Measurements from ENCODE around the gene LNX1.

LNX1 gene

GRCh38 chr4:53490965-53491622 lies 100.2 kb downstream of the LNX1 start:
- no peak for TF ChIP-seq JUND (IDR thresholded peaks at IDR 0.05; ENCODE audit: low read depth)
- peak; percentile 13 to 47 for DNase-seq (ENCODE audit: low read depth in 1 of 2, low spot score in 1 of 2)
- in situ Hi-C loops (cut with HindIII; ENCODE audit: low pct_unique_long_range_greater_than_20kb, low sequenced_read_pairs), result no loop called here

- DNase-seq (ENCODE audit: low read depth in 1 of 2, low spot score in 1 of 2), result no peak
- TF ChIP-seq JUND (IDR thresholded peaks at IDR 0.05; ENCODE audit: low read depth), result no peak
- in situ Hi-C loops (cut with HindIII; ENCODE audit: low pct_unique_long_range_greater_than_20kb, low sequenced_read_pairs), result no loop called here
Measured at GRCh38 chr4:53490161-53490956, 100.9 kb downstream of the LNX1 start.

DNA sequence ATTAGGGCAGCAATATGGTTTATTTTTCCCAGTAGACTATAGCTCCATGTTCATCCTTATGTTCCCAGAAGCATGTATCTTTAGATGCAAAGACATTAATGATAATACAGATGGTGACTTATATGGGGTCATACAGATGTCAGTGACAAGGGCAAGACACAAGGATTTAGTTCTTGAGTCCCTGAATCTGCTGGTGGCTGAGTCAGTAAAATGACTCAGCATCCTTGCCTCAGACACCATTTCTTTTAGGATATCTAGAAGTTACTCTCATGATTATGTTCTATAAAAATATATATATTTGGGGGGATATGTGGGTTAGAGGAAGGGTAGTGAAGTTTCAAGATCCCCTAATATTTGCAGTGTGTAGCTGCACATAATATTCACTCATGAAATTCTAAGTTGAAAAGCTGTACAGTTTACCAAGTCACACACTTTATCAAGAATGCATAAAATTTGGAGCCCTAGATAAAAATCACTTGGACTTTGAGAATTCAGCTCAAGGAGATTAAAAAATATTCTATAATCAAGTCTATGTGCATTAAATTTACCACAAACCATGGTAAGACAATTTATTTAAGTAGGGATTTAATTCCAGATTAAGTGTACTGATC lies 101.9 kb downstream of the LNX1 start:
- no peak for TF ChIP-seq JUND (IDR thresholded peaks at IDR 0.05; ENCODE audit: low read depth)
- DNase-seq (ENCODE audit: low read depth in 1 of 2, low spot score in 1 of 2), result no peak
- in situ Hi-C loops (cut with HindIII; ENCODE audit: low pct_unique_long_range_greater_than_20kb, low sequenced_read_pairs), result no loop called here

- TF ChIP-seq JUND (IDR thresholded peaks at IDR 0.05; ENCODE audit: low read depth), result no peak
- DNase-seq (ENCODE audit: low read depth in 1 of 2, low spot score in 1 of 2), result no peak
- in situ Hi-C loops (cut with HindIII; ENCODE audit: low pct_unique_long_range_greater_than_20kb, low sequenced_read_pairs), result no loop called here
Measured at GRCh38 chr4:53487766-53488165, 103.5 kb downstream of the LNX1 start.

- in situ Hi-C loops (cut with HindIII; ENCODE audit: low pct_unique_long_range_greater_than_20kb, low sequenced_read_pairs), result no loop called here
- TF ChIP-seq JUND (IDR thresholded peaks at IDR 0.05; ENCODE audit: low read depth), result no peak
- no peak for DNase-seq (ENCODE audit: low read depth in 1 of 2, low spot score in 1 of 2)
Measured at GRCh38 chr4:53485658-53486040, 105.6 kb downstream of the LNX1 start.

- in situ Hi-C loops (cut with HindIII; ENCODE audit: low pct_unique_long_range_greater_than_20kb, low sequenced_read_pairs), result no loop called here
- no peak for DNase-seq (ENCODE audit: low read depth in 1 of 2, low spot score in 1 of 2)
- no peak for TF ChIP-seq JUND (IDR thresholded peaks at IDR 0.05; ENCODE audit: low read depth)
Measured at GRCh38 chr4:53484911-53485657, 106.2 kb downstream of the LNX1 start.

- in situ Hi-C loops (cut with HindIII; ENCODE audit: low pct_unique_long_range_greater_than_20kb, low sequenced_read_pairs), result no loop called here
- no peak for DNase-seq (ENCODE audit: low read depth in 1 of 2, low spot score in 1 of 2)
- no peak for TF ChIP-seq JUND (IDR thresholded peaks at IDR 0.05; ENCODE audit: low read depth)
Measured at GRCh38 chr4:53483250-53483649, 108.0 kb downstream of the LNX1 start.

DNA sequence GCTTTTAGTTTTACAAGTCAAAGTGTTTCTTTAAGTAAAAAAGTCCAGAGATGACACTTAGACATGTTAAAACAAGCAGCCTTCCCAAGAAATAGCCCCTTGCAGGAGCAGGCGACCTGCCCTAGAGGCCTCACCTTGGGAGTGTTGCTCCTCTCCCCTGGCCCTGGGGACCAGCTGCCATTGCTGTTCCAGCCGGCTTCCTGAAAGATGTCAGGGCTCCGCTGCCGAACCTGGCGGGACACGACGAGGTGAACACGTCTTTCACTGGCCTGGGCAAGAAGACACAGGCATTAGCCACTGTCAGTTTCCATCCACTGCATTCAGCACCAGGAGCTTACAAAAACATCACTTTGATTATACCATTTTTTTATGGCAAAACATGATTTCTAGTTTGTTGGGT lies 109.7 kb downstream of the LNX1 start:
- no peak for DNase-seq (ENCODE audit: low read depth in 1 of 2, low spot score in 1 of 2)
- no peak for TF ChIP-seq JUND (IDR thresholded peaks at IDR 0.05; ENCODE audit: low read depth)
- in situ Hi-C loops (cut with HindIII; ENCODE audit: low pct_unique_long_range_greater_than_20kb, low sequenced_read_pairs), result no loop called here

- DNase-seq (ENCODE audit: low read depth in 1 of 2, low spot score in 1 of 2), result no peak
- TF ChIP-seq JUND (IDR thresholded peaks at IDR 0.05; ENCODE audit: low read depth), result no peak
- in situ Hi-C loops (cut with HindIII; ENCODE audit: low pct_unique_long_range_greater_than_20kb, low sequenced_read_pairs), result no loop called here
Measured at GRCh38 chr4:53480909-53481308, 110.4 kb downstream of the LNX1 start.

GRCh38 chr4:53479736-53480525 lies 111.4 kb downstream of the LNX1 start:
- no peak for DNase-seq (ENCODE audit: low read depth in 1 of 2, low spot score in 1 of 2)
- in situ Hi-C loops (cut with HindIII; ENCODE audit: low pct_unique_long_range_greater_than_20kb, low sequenced_read_pairs), result no loop called here
- TF ChIP-seq JUND (IDR thresholded peaks at IDR 0.05; ENCODE audit: low read depth), result no peak

- no peak for TF ChIP-seq JUND (IDR thresholded peaks at IDR 0.05; ENCODE audit: low read depth)
- DNase-seq (ENCODE audit: low read depth in 1 of 2, low spot score in 1 of 2), result no peak
- in situ Hi-C loops (cut with HindIII; ENCODE audit: low pct_unique_long_range_greater_than_20kb, low sequenced_read_pairs), result no loop called here
Measured at GRCh38 chr4:53478671-53479456, 112.4 kb downstream of the LNX1 start.
